SK-N-SH treated with all-trans-retinoic acid at 6 μM for 48 hours (cell line): ENCODE results near the gene ZSWIM8.

Experiments
- ATAC-seq: fragments of 200-7000 bp; cut with Tn5 transposase; 3 replicates; pipeline ENCODE4 v1.9.1; 2020; ENCODE audit warnings: mild to moderate bottlenecking, moderate library complexity
- ARNTL ChIP-seq: fragments of 450-650 bp; formaldehyde crosslinking; IDR thresholded peaks from 2 replicates; pipeline ENCODE4 v1.5.0; 2020; ENCODE audit warnings: low read depth, mild to moderate bottlenecking, moderate library complexity, borderline replicate concordance
- BACH2 ChIP-seq: fragments of 250-450 bp; sonication (Bioruptor Pico); IDR thresholded peaks from 2 replicates; pipeline ENCODE4 v1.9.0; 2021; ENCODE audit warnings: mild to moderate bottlenecking, borderline replicate concordance
- CSDC2 ChIP-seq: fragments of 250-450 bp; sonication (Bioruptor Pico); IDR thresholded peaks from 2 replicates; pipeline ENCODE4 v1.5.0; 2020; ENCODE audit warnings: mild to moderate bottlenecking, moderate library complexity
- ESRRG ChIP-seq: fragments of 250-450 bp; sonication (Bioruptor Pico); IDR thresholded peaks from 2 replicates; pipeline ENCODE4 v1.6.1; 2021; ENCODE audit warnings: mild to moderate bottlenecking
- GLIS3 ChIP-seq: fragments of 250-450 bp; sonication (Bioruptor Pico); IDR thresholded peaks from 2 replicates; pipeline ENCODE4 v1.5.0; 2020; ENCODE audit warnings: mild to moderate bottlenecking, moderate library complexity
- ISL1 ChIP-seq: fragments of 250-450 bp; sonication (Bioruptor Pico); IDR thresholded peaks from 2 replicates; pipeline ENCODE4 v2.1.2; 2022; ENCODE audit warnings: mild to moderate bottlenecking, moderate library complexity
- RARB ChIP-seq: fragments of 250-450 bp; sonication (Bioruptor Pico); IDR thresholded peaks from 2 replicates; pipeline ENCODE4 v1.8.0; 2021; ENCODE audit warnings: mild to moderate bottlenecking, moderate library complexity
- SNAI2 ChIP-seq: fragments of 250-450 bp; sonication (Bioruptor Pico); IDR thresholded peaks from 2 replicates; pipeline ENCODE4 v1.5.0; 2020; ENCODE audit warnings: mild to moderate bottlenecking, moderate library complexity
- TCF4 ChIP-seq: fragments of 250-450 bp; sonication (Bioruptor Pico); IDR thresholded peaks from 2 replicates; pipeline ENCODE4 v1.8.0; 2021; ENCODE audit warnings: mild to moderate bottlenecking, moderate library complexity, borderline replicate concordance
- TOX ChIP-seq: fragments of 250-450 bp; sonication (Bioruptor Pico); IDR thresholded peaks from 2 replicates; pipeline ENCODE4 v1.8.0; 2021; ENCODE audit warnings: mild to moderate bottlenecking, moderate library complexity, borderline replicate concordance
- ZC3H10 ChIP-seq: fragments of 250-450 bp; sonication (Bioruptor Pico); IDR thresholded peaks from 2 replicates; pipeline ENCODE4 v1.5.1; 2021; ENCODE audit warnings: mild to moderate bottlenecking, moderate library complexity
- ZFP3 ChIP-seq: fragments of 250-450 bp; sonication (Bioruptor Pico); IDR thresholded peaks from 2 replicates; pipeline ENCODE4 v1.5.0; 2020; ENCODE audit warnings: mild to moderate bottlenecking, moderate library complexity
- ZFP30 ChIP-seq: fragments of 450-650 bp; formaldehyde crosslinking; IDR thresholded peaks from 2 replicates; pipeline ENCODE4 v1.5.0; 2022; ENCODE audit warnings: mild to moderate bottlenecking, moderate library complexity
- ZNF565 ChIP-seq: fragments of 450-650 bp; formaldehyde crosslinking; conservative IDR thresholded peaks from 2 replicates; pipeline ENCODE4 v1.5.0; 2020; ENCODE audit warnings: low read depth, mild to moderate bottlenecking, moderate library complexity
- TF ChIP-seq, protein P1 (sequence below): fragments of 250-450 bp; sonication (Bioruptor Pico); IDR thresholded peaks from 2 replicates; pipeline ENCODE4 v1.5.0; 2020; ENCODE audit warnings: mild to moderate bottlenecking, moderate library complexity
- TF ChIP-seq, protein P2 (sequence below): fragments of 250-450 bp; sonication (Bioruptor Pico); IDR thresholded peaks from 2 replicates; pipeline ENCODE4 v1.8.0; 2020; ENCODE audit warnings: mild to moderate bottlenecking, moderate library complexity, borderline replicate concordance
- TF ChIP-seq, protein P3 (sequence below): fragments of 250-450 bp; sonication (Bioruptor Pico); IDR thresholded peaks from 2 replicates; pipeline ENCODE4 v1.5.1; 2021; ENCODE audit warnings: mild to moderate bottlenecking, moderate library complexity
- TF ChIP-seq, protein P4 (sequence below): fragments of 250-450 bp; sonication (Bioruptor Pico); IDR thresholded peaks from 2 replicates; pipeline ENCODE4 v1.8.0; 2021; ENCODE audit warnings: low read depth, mild to moderate bottlenecking, moderate library complexity, borderline replicate concordance

The ZSWIM8 gene

DNA sequence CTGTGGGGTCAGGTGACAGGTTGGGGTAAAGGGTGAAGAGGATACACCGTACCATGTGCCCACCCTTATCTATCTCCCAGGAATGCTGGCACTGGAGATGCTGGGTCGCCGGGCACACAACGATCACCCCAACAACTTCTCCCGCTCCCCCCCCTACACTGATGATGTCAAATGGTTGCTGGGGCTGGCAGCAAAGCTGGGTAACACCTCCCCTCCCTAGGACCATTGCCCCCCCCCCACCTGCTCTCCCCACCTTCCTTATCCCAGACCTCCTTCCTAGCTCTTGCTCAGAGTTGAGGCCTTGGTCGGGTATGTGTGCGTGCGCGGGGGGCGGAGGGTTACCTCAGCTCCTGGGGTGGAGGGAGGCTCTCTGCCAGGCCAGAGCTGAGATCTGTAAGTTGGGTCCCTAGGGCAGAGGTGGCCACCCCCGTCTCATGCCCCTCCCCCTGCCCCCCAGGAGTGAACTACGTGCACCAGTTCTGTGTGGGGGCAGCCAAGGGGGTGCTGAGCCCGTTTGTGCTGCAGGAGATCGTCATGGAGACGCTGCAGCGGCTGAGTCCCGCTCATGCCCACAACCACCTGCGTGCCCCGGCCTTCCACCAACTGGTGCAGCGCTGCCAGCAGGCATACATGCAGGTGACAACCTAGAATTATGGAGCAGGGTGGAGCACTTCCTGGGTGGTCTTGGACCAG is 15.3 kb downstream of the ZSWIM8 start (continued):
- TF ChIP-seq, protein P1, sequence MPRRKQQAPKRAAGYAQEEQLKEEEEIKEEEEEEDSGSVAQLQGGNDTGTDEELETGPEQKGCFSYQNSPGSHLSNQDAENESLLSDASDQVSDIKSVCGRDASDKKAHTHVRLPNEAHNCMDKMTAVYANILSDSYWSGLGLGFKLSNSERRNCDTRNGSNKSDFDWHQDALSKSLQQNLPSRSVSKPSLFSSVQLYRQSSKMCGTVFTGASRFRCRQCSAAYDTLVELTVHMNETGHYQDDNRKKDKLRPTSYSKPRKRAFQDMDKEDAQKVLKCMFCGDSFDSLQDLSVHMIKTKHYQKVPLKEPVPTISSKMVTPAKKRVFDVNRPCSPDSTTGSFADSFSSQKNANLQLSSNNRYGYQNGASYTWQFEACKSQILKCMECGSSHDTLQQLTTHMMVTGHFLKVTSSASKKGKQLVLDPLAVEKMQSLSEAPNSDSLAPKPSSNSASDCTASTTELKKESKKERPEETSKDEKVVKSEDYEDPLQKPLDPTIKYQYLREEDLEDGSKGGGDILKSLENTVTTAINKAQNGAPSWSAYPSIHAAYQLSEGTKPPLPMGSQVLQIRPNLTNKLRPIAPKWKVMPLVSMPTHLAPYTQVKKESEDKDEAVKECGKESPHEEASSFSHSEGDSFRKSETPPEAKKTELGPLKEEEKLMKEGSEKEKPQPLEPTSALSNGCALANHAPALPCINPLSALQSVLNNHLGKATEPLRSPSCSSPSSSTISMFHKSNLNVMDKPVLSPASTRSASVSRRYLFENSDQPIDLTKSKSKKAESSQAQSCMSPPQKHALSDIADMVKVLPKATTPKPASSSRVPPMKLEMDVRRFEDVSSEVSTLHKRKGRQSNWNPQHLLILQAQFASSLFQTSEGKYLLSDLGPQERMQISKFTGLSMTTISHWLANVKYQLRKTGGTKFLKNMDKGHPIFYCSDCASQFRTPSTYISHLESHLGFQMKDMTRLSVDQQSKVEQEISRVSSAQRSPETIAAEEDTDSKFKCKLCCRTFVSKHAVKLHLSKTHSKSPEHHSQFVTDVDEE: no peak
- TF ChIP-seq ARNTL (CRISPR knock-in tag) (no peak), ZFP30 (CRISPR knock-in tag) (no peak), TOX (no peak), CSDC2 (CRISPR knock-in tag) (no peak), BACH2 (no peak), ZFP3 (no peak), GLIS3 (CRISPR knock-in tag) (no peak), ZNF565 (no peak), RARB (no peak), ISL1 (CRISPR knock-in tag) (no peak), SNAI2 (CRISPR knock-in tag) (no peak)
- TF ChIP-seq, all 23 proteins: peak for 0

DNA sequence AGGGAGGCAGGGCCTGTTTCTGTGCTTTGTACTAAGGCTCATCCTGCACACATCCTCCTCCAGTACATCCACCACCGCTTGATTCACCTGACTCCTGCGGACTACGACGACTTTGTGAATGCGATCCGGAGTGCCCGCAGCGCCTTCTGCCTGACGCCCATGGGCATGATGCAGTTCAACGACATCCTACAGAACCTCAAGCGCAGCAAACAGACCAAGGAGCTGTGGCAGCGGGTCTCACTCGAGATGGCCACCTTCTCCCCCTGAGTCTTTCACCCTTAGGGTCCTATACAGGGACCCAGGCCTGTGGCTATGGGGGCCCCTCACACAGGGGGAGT is 15.8 kb downstream of the ZSWIM8 start:
- no peak for ATAC-seq
- no peak for TF ChIP-seq ESRRG (CRISPR knock-in tag)
- TF ChIP-seq ARNTL (CRISPR knock-in tag): no peak
- TF ChIP-seq, protein P2, sequence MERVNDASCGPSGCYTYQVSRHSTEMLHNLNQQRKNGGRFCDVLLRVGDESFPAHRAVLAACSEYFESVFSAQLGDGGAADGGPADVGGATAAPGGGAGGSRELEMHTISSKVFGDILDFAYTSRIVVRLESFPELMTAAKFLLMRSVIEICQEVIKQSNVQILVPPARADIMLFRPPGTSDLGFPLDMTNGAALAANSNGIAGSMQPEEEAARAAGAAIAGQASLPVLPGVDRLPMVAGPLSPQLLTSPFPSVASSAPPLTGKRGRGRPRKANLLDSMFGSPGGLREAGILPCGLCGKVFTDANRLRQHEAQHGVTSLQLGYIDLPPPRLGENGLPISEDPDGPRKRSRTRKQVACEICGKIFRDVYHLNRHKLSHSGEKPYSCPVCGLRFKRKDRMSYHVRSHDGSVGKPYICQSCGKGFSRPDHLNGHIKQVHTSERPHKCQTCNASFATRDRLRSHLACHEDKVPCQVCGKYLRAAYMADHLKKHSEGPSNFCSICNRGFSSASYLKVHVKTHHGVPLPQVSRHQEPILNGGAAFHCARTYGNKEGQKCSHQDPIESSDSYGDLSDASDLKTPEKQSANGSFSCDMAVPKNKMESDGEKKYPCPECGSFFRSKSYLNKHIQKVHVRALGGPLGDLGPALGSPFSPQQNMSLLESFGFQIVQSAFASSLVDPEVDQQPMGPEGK (CRISPR knock-in tag): no peak
- TF ChIP-seq, protein P3, sequence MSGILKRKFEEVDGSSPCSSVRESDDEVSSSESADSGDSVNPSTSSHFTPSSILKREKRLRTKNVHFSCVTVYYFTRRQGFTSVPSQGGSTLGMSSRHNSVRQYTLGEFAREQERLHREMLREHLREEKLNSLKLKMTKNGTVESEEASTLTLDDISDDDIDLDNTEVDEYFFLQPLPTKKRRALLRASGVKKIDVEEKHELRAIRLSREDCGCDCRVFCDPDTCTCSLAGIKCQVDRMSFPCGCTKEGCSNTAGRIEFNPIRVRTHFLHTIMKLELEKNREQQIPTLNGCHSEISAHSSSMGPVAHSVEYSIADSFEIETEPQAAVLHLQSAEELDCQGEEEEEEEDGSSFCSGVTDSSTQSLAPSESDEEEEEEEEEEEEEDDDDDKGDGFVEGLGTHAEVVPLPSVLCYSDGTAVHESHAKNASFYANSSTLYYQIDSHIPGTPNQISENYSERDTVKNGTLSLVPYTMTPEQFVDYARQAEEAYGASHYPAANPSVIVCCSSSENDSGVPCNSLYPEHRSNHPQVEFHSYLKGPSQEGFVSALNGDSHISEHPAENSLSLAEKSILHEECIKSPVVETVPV (CRISPR knock-in tag): no peak
- no peak for TF ChIP-seq ZNF565
- TF ChIP-seq ZFP30 (CRISPR knock-in tag): no peak
- no peak for TF ChIP-seq CSDC2 (CRISPR knock-in tag)
- TF ChIP-seq, protein P1: no peak
- no peak for TF ChIP-seq SNAI2 (CRISPR knock-in tag)
- no peak for TF ChIP-seq ISL1 (CRISPR knock-in tag)
- TF ChIP-seq ZC3H10: no peak
- no peak for TF ChIP-seq GLIS3 (CRISPR knock-in tag)
- TF ChIP-seq, protein P4, sequence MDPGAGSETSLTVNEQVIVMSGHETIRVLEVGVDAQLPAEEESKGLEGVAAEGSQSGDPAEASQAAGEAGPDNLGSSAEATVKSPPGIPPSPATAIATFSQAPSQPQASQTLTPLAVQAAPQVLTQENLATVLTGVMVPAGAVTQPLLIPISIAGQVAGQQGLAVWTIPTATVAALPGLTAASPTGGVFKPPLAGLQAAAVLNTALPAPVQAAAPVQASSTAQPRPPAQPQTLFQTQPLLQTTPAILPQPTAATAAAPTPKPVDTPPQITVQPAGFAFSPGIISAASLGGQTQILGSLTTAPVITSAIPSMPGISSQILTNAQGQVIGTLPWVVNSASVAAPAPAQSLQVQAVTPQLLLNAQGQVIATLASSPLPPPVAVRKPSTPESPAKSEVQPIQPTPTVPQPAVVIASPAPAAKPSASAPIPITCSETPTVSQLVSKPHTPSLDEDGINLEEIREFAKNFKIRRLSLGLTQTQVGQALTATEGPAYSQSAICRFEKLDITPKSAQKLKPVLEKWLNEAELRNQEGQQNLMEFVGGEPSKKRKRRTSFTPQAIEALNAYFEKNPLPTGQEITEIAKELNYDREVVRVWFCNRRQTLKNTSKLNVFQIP (CRISPR knock-in tag): no peak
- no peak for TF ChIP-seq ZFP3
- no peak for TF ChIP-seq TOX
- no peak for TF ChIP-seq TCF4 (CRISPR knock-in tag)
